Measurements from ENCODE around the gene NAT8L.

NAT8L gene

GRCh38 chr4:2067446-2068197 lies 8.5 kb downstream of the NAT8L start:
- no peaks in the 10 kb centered on the region for H3K27me3 Mint-ChIP-seq
- no peak overlapping the region for H3K4me3 Mint-ChIP-seq
- no peak overlapping the region for H3K27ac Mint-ChIP-seq
- ATAC-seq (no peak), DNase-seq (no peak)
- no peaks in the 10 kb centered on the region for H3K9me3 Mint-ChIP-seq
- H3K4me1 Mint-ChIP-seq, result no peaks in the 10 kb centered on the region

- ATAC-seq (no peak), DNase-seq (no peak)
- no peak overlapping the region for H3K4me3 Mint-ChIP-seq
- H3K27me3 Mint-ChIP-seq, result no peaks in the 10 kb centered on the region
- H3K4me1 Mint-ChIP-seq, result no peaks in the 10 kb centered on the region
- H3K9me3 Mint-ChIP-seq, result no peaks in the 10 kb centered on the region
- H3K27ac Mint-ChIP-seq, result no peak overlapping the region
These were observed 9.0 kb downstream of the NAT8L start for GRCh38 chr4:2068198-2068470.

GRCh38 chr4:2068566-2068965 lies 9.4 kb downstream of the NAT8L start:
- Mint-ChIP-seq H3K4me3 (no peak overlapping the region), H3K27ac (no peak overlapping the region), H3K27me3 (no peaks in the 10 kb centered on the region), H3K4me1 (no peaks in the 10 kb centered on the region), H3K9me3 (no peaks in the 10 kb centered on the region)
- DNase-seq (no peak), ATAC-seq (no peak)

DNA sequence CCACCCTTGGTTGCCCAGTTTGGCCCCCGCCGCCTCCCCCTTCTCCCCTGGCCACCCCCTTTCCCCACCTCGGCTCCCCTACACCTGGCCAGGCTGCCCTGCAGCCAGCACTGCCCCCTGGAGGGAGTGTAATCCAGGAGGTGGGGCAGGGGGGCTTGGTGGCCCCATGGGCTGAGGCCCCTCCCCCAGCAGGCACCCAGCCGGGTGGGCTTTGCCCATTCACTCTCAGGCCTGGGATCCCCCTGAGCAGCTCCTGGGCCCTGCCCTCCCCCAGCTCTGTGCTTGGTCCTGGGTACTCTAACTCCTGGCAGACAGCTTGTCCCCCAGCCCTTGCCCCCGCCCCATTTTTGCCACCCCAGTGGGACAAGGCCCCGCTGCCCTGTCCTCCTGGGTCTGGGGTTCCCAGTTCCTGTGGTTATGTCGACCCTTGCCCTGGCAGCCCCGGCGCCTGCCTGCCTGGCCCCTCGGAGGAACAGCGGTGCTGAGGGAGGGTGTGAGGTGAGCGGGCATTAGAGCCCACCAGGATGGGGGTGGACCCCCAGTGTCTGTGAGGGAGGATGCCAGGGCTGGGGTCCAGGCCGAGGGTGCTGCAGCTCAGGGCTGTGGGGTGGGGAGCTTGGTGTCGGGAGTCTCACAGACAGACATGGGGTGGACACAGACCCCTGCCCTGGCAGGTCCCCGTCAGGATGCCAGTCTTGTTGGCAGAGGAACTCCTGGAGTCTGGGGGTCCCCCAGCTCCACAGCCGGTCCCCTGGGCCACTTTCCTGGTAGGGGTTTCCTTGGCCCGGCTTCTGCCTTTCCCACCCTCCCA lies 10.2 kb downstream of the NAT8L start:
- Mint-ChIP-seq H3K27ac (no peak overlapping the region), H3K27me3 (no peaks in the 10 kb centered on the region), H3K4me1 (no peaks in the 10 kb centered on the region), H3K9me3 (no peaks in the 10 kb centered on the region), H3K4me3 (no peak overlapping the region)
- ATAC-seq, result no peak
- no peak for DNase-seq

- no peak overlapping the region for H3K4me3 Mint-ChIP-seq
- no peak for ATAC-seq
- no peaks in the 10 kb centered on the region for H3K27me3 Mint-ChIP-seq
- DNase-seq, result no peak
- no peaks in the 10 kb centered on the region for H3K9me3 Mint-ChIP-seq
- no peaks in the 10 kb centered on the region for H3K4me1 Mint-ChIP-seq
- no peak overlapping the region for H3K27ac Mint-ChIP-seq
These were observed 10.9 kb downstream of the NAT8L start for GRCh38 chr4:2069986-2070385.

- Mint-ChIP-seq H3K27ac (no peak overlapping the region), H3K9me3 (no peaks in the 10 kb centered on the region), H3K27me3 (no peaks in the 10 kb centered on the region), H3K4me1 (no peaks in the 10 kb centered on the region), H3K4me3 (no peak overlapping the region)
- no peak for DNase-seq
- no peak for ATAC-seq
These were observed 11.5 kb downstream of the NAT8L start for GRCh38 chr4:2070421-2071251.

- Mint-ChIP-seq H3K27ac (no peak overlapping the region), H3K4me1 (no peaks in the 10 kb centered on the region), H3K27me3 (no peaks in the 10 kb centered on the region), H3K9me3 (no peaks in the 10 kb centered on the region), H3K4me3 (no peak overlapping the region)
- DNase-seq, result no peak
- ATAC-seq, result no peak
These were observed 12.3 kb downstream of the NAT8L start for GRCh38 chr4:2071252-2071911.

DNA sequence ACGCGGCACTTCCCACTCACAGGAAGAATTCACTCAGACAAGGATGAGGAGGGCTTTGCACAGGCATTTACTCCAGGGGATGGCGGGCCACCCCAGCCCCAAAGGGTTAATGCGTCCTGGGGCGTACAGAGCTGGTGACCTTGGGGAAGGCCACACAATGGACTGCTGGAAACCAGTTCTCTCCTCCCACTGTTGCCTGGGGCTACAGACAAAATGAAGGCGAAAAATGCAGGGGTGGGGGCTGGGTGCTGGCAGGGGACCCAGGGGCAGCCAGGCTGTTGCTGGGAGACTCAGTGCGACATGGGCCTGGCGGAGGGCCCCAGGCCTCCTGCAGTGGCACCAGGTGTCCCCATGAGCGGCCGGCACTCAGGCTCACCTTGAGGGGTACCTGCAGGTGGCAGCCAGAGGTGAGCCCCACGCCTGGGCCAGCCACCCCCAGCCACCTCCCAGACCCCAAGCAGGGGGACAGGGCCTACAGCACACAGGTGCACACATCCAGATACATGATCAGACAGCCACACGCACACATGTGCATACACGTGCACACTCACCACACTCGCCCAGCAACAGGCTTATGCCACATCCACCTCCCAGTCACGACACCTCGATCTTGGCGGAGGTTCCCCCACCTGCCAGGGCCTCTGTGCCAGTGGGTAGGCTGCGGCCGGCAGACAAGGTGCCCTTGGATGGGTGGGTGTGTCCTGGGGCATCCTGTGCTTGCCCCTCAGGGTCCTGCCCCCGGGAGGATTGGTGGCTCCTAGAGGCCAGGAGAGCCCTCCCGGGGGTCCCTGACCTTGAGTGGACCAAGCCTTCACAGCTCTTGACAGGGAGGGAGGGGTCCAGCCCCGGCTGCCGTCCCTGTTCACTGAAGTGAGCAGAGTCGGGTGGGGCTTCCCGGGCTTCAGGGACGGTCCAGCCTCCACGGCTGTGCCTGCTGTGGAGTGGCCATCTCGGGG lies 13.1 kb downstream of the NAT8L start:
- no peak overlapping the region for H3K4me3 Mint-ChIP-seq
- ATAC-seq (no peak), DNase-seq (no peak)
- no peaks in the 10 kb centered on the region for H3K9me3 Mint-ChIP-seq
- H3K4me1 Mint-ChIP-seq, result no peaks in the 10 kb centered on the region
- peak overlapping the region in 1 of 2 donors; percentile 34 for H3K27ac Mint-ChIP-seq
- no peaks in the 10 kb centered on the region for H3K27me3 Mint-ChIP-seq

GRCh38 chr4:2072971-2073807 lies 14.1 kb downstream of the NAT8L start:
- DNase-seq, result no peak
- H3K9me3 Mint-ChIP-seq, result no peaks in the 10 kb centered on the region
- peak overlapping the region in 1 of 2 donors; percentile 34 for H3K27ac Mint-ChIP-seq
- peak; percentile 8 for ATAC-seq
- H3K27me3 Mint-ChIP-seq, result no peaks in the 10 kb centered on the region
- no peak overlapping the region for H3K4me3 Mint-ChIP-seq
- H3K4me1 Mint-ChIP-seq, result no peaks in the 10 kb centered on the region

DNA sequence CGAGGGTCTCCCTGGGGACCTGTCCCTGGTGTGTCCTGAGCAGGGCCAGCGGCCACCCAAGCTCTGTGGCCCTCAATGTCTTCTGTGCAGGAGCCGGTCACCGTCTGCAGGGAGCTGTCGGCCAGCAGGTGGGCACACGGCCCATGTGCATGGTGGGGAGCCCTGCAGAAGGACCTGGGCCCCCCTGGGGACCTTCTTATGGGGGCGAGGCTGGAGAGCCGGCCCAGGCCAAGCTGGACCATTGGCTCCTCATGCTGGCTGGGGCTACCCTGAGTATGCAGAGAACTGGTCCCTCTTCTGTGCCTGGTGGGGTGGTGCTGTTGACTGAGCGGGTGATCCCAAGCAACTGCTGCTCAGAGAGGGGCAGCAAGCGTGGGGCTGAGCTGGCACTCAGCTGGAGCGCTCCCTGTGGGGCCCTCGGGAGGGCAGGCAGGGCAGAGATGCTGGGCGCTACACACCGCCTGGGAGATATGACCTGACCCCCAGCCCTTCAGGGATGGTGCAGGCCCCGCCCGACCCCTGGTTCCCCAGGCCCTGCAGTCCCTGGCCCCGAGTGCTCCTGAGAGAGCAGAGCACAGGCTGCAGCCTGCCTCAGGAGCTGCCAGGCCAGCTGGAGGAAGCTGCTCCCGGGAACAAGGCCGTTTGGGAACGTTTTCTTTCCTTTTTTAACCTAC lies 14.8 kb downstream of the NAT8L start:
- H3K27me3 Mint-ChIP-seq, result no peaks in the 10 kb centered on the region
- DNase-seq, result no peak
- H3K4me3 Mint-ChIP-seq, result no peak overlapping the region
- H3K4me1 Mint-ChIP-seq, result no peaks in the 10 kb centered on the region
- no peaks in the 10 kb centered on the region for H3K9me3 Mint-ChIP-seq
- no peak overlapping the region for H3K27ac Mint-ChIP-seq
- ATAC-seq, result no peak

GRCh38 chr4:2074588-2074987 lies 15.5 kb downstream of the NAT8L start:
- ATAC-seq, result no peak
- no peaks in the 10 kb centered on the region for H3K9me3 Mint-ChIP-seq
- no peak for DNase-seq
- no peaks in the 10 kb centered on the region for H3K27me3 Mint-ChIP-seq
- no peak overlapping the region for H3K4me3 Mint-ChIP-seq
- no peaks in the 10 kb centered on the region for H3K4me1 Mint-ChIP-seq
- no peak overlapping the region for H3K27ac Mint-ChIP-seq

GRCh38 chr4:2075171-2075986 lies 16.3 kb downstream of the NAT8L start:
- Mint-ChIP-seq H3K27me3 (no peaks in the 10 kb centered on the region), H3K4me3 (no peak overlapping the region), H3K4me1 (no peaks in the 10 kb centered on the region), H3K9me3 (no peaks in the 10 kb centered on the region), H3K27ac (peak overlapping the region; percentile 60 to 74)
- ATAC-seq, result no peak
- no peak for DNase-seq

Measured in stimulated activated naive CD8-positive, alpha-beta T cell treated with anti-CD3 and anti-CD28 coated beads, Interleukin-15, amount 100 ng/mL, for 72 hours (primary cell).